ENCODE data around the gene MYH7.

DNA sequence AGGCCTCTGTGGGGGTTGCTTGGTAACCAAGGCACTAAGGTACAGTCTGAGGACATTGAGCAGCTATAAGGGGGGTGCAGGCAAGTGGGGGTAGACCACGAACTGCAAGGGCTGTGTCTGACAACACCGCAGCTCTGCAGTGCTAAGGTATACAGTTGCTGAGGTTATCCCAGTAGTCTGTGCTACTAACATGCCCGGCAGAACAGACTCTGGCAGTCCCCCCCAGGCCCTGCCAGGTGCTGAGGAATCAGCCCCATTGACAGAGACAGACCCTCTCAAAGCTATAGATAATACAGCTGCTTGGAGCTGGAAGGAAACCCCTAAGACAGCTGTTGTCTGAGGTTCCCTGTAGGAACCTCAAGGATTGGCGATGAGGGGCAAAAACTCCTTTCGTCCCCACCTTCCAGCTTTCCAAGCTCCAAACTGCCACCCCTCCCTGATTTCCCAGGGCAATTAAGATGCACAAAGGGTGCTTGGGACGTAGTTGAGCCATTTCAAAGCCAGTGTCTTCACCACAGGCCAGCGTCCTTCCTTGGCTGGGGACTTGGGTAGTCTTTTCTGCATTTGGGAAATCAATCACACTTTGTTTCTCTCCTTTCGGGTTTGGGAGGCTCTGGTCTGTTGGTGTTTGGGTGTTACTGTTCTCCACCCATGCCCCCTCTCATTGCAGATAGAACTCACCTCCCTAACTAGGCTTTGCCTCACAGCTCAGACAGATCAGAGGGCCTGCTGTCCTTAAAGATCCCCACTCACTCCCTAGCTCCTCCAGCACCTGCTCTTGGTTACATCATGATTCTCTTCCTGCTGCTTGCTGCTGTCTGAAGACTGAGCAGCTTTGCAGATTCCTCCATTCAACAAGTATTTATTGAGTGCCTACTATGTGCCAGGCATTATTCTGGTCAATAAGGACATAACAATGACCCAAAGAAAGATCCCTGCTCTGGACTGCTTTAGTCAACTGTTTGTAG, 2.0 kb upstream of the MYH7 start:
- TF ChIP-seq CTCF (IDR thresholded peaks at IDR 0.05) (no peak), POLR2A (IDR thresholded peaks at IDR 0.05) (no peak), EP300 (IDR thresholded peaks at IDR 0.05) (no peak)

All from ovary (tissue), 3 donors.